SIG-M5 treated with dmso at 0.1 percent for 504 hours (cell line): ENCODE data around the gene LGALS9C.
"Not testable (repeated sequence)": the region's sequence is repeated elsewhere in the genome, so short reads cannot be mapped to it uniquely, and the experiment has no call there.

ENCODE experiments used
- DNase-seq: peaks from one replicate; lab custom pipeline; 2025; ENCODE audit not compliant: unreplicated experiment; lab: John Stamatoyannopoulos, UW

LGALS9C gene

GRCh38 chr17:18528435-18528834 lies 51.8 kb downstream of the LGALS9C start:
- DNase-seq: not testable (repeated sequence)

- not testable (repeated sequence) for DNase-seq
Observed at GRCh38 chr17:18528899-18529500, 52.4 kb downstream of the LGALS9C start.

GRCh38 chr17:18530405-18530804 lies 53.8 kb downstream of the LGALS9C start:
- not testable (repeated sequence) for DNase-seq

- DNase-seq: not testable (repeated sequence)
Observed at GRCh38 chr17:18542234-18542633, 65.6 kb downstream of the LGALS9C start.

GRCh38 chr17:18542907-18543306 lies 66.3 kb downstream of the LGALS9C start:
- DNase-seq: not testable (repeated sequence)
